Activated naive CD4-positive, alpha-beta T cell treated with anti-CD3 and anti-CD28 coated beads, Interleukin-2, amount 50 U/mL, for 16 hours (primary cell): ENCODE measurements around the gene SAPCD2.

Experiments used
- DNase-seq: peaks from one replicate; pipeline ENCODE4 v3.0.0-alpha.2; 2020

SAPCD2 gene

GRCh38 chr9:137107312-137107921 is 37.1 kb upstream of the SAPCD2 start:
- DNase-seq = no peak

DNA sequence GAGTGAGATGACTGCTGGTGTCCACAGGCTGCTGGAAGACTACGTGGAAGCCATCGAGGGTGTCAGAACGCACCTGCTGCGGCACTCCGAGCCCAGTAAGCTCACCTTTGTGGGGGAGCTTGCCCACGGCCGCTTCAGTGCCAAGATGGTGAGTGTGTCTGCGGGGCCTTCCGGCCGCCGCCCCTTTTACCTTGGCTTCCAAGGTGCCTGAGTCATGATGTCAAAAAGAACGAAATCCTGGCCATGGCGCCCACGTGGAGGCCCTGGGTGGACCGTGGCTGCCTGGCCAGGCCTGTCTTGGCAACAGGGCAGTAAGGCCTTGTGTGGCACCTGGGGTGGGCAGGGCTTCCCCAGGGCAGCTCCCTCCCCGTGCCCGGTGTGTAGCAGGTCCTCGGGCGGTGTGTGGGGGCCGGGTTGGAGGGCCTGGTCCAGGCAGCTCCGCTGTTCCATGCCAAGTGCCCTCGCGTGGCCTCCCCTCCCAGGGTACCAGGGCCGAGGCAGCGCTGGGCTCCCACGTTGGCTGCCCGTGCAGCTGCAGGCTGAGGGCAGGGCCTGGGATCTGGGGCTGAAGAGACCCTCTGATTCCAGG is 36.4 kb upstream of the SAPCD2 start:
- DNase-seq = no peak

- no peak for DNase-seq
Observed at GRCh38 chr9:137105814-137106661, 35.7 kb upstream of the SAPCD2 start.

GRCh38 chr9:137103206-137103999 is 33.0 kb upstream of the SAPCD2 start:
- DNase-seq = no peak

DNA sequence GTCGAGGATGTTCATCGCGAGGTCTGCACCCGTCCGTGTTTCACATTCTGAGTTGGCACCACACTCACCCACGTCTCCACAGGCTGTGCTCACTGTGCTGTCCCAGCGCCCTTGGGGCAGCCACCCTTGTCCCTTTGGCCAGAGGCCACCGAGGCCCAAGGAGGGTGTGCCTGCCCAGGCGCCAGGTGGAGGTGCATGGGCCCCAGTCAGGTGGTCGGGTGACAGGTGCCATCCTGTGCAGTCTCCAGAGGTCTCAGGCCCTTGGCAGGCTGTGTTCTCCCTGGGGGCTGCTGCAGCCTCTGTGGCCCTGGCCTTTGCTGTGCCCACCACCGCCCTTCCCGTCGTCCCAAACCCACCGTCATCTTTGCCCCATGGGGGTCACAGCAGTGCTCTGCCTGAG is 28.9 kb upstream of the SAPCD2 start:
- no peak for DNase-seq

DNA sequence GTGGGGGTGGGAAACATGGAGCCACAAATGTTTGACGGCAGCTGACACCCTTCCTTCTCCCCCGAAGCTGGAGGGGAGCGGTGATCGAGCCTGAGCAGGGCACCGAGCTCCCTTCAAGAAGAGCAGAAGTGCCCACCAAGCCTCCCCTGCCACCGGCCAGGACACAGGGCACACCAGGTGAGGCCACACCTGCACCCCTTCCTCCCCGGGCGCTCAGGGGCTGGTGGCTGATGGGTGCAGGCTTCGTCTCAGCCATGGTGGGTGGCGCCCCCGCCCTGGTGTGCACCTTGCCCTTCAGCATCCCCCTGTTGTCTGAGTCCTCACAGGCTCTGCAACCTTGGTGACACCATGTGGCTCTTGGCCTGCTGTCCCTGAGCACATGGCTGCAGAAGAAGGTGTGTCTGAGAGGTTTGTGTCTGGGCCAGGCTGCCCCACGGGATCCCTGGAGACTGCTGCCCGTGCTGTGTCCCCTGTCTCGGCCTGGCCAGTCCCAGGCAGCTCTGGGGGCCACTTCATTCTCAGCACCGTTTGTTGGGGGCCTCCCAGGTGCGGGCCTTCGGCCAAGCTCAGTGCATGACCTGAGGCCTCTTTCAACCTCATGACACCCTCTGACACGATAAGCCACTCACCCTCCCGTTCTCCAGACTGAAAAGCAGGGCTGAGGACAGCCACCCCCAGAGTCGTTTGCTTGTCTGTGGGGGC is 27.6 kb upstream of the SAPCD2 start:
- no peak for DNase-seq

- DNase-seq = no peak
Observed at GRCh38 chr9:137096785-137097546, 26.6 kb upstream of the SAPCD2 start.

- peak; percentile 87 for DNase-seq
Observed at GRCh38 chr9:137095664-137096517, 25.5 kb upstream of the SAPCD2 start.

DNA sequence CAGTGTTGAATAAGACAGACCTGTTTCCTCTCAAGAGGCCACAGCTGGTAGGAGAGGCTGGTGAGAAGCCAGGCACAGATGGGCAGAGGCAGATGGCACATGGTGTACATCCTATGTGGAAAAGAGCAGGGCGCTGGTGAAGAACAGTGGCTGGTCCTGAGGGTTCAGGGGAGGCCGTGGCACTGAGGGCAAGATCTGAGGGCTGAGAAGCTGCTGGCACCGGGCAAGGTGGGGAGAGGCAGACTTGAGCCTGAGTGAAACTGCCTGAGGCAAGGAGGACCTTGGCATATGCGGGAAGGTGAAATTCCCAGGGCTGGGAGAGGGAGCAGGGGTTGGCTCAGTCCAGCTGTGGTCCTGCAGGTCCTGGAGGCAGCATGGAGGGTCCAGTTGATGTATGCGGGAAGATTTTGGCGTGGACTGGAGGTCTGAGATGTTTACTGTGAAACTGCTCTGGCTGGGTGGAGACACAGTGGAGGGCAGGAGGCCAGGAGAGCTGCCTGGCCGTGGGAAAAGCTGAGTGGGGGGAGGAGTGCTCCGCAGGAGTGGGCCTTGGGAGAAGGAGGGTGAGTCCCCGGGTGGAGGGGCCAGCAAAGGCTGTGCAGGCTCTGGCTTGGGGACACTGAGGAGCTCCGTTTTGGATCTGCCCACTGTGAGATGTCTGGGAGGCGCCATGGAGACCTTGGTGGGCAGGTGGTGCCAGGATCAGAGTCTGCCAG is 19.0 kb upstream of the SAPCD2 start:
- DNase-seq = peak; percentile 5

- DNase-seq = no peak
Observed at GRCh38 chr9:137088121-137088520, 17.8 kb upstream of the SAPCD2 start.

DNA sequence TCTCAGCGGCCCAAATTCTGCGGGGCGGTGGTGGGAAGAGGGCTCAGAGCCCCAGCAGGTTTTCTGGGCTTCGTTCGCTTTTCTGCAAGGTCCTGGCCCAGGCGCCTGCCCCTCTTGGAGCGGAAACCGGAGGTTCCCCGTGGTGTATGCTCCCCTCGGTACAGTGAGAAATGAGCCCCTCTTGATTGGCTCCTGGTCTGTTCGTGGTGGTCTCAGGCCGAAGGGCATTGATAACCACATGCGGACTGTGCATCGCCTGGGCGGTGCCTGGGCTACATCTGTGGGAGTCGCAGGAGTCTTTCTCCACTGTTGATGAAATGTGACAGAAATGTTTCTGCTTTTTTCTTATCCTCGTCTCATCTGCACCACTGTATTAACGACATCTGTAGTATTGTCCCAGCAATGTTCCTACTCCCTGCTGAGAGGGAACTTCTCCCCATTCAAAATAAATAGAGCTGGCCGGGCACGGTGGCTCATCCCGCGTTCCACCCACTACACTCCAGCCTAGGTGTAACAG is 17.1 kb upstream of the SAPCD2 start:
- no peak for DNase-seq

GRCh38 chr9:137086531-137087408 is 16.4 kb upstream of the SAPCD2 start, which contains the start of gene MAN1B1:
MAN1B1 (plus strand) TSS chr9:137086985; CDS start chr9:137087000, 15 bp downstream.
- peak; percentile 100 for DNase-seq

- DNase-seq = peak; percentile 38
Observed at GRCh38 chr9:137085920-137086530, 15.7 kb upstream of the SAPCD2 start.

GRCh38 chr9:137084526-137084925 is 14.2 kb upstream of the SAPCD2 start:
- no peak for DNase-seq

DNA sequence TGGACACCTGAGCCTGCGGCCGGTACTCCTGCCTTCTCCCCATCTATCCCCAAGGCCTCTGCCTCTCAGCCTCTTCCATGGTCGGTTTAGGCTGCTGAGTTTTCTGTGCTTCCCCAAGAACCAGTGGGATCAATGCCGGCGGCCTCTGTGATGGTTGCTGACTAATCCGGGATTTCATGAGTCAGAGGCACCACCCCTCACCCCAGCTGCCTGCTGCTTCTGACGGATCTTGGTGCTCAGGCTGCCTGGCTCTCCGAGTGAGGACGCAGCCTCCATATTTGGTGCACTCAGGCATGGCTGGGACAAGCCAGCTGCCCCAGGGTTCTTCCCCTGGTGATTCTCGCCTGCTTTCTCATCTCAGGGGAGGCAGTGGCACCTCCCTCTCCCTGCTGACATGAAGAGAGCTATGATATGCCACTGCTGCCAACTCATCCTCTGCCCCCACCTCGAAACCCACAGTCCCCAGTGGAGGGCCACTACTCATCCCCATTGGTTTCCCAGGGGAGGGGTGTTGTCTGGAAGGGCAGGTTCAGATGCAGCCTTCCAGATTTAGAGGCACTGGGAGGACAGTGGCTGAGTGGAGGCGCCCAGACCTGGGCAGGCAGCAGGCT is 13.1 kb upstream of the SAPCD2 start:
- DNase-seq = no peak

DNA sequence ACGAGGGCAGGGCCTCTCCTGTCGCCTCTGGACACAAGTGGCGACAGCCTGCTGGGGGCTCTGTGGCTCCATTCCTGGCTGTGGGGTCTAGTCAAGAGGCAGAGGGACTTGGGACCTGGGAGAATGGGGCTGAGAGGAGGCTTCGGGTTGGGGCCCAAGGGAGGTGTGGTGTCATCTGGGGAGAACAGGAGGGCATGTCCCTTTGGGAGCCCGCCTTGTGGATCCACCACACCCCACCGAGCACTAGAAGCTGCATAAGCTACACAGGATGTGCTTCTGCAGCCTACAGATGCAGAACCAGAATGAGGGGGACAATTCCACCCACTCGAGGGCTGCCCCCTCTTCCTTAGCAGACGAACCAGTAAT is 12.6 kb upstream of the SAPCD2 start:
- DNase-seq = no peak

DNA sequence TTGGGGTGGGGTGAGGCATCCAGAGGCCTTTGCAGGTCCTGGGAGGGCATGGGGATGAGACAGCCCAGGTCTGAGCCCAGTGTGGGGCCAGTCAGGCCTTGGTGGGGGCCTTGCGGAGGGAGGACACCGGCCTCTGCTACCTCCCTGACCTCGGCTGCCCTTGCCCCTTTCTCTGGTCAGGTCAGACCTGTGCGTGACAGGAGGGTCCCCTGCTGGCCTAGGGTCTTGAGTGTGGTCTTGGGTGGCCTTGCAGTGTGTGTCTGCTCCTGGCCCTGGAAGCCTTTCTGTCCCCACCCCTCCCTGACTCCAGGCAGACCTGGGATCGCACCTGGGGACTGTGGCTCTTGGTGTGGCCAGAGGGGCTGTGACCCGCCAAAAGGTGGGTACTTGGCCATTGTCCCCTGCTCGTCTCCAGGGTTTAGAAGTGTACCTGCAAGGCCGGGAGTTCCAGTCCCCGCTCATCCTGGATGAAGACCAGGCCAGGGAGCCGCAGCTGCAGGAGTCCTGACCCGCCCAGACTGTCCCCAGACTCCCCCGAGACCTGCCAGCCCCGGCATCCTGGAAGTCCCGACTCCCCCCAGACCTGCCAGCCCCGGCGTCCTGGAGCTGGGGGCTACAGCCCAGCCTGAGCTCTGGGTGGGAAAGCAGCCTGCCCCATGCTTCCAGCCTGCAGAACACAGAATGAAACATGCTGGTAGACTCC is 12.0 kb upstream of the SAPCD2 start:
- no peak for DNase-seq
